H1 (cell line): ENCODE data around the gene PITPNB. TPM values are rescaled to one million over a fixed set of nuclear protein-coding genes. Genes with fewer than 3 reads are reported as not detected.

Experiments used
- CTCF ChIA-PET: fragments of 300-600 bp; sonication (Branson Sonifier 250); formaldehyde crosslinking; loops from one replicate; lab custom pipeline; 2021; ENCODE audit not compliant: partially characterized antibody; lab: Charles Lee
- POLR2A ChIA-PET: fragments of 300-600 bp; sonication (Branson Sonifier 250); formaldehyde crosslinking; loops from one replicate; lab custom pipeline; 2021; ENCODE audit warnings: inconsistent platforms; ENCODE audit not compliant: partially characterized antibody; lab: Charles Lee
- DNase-seq, 2 experiments: peaks; one replicate each; pipeline versions ENCODE4 v3.0.0 to v3.0.0-alpha.2; 2010 to 2022; ENCODE audit warnings: low spot score in 2 of 2, low read depth in 1 of 2, mixed read lengths in 1 of 2
- FAIRE-seq: peaks from 2 replicates; lab custom pipeline; 2011; peaks lifted over from hg19 to GRCh38; lab: Jason Lieb, UNC
- H2AFZ ChIP-seq: 2 replicates; pipeline ENCODE4 v1.8.1; 2012; ENCODE audit warnings: low read length, inconsistent platforms
- H2AK5ac ChIP-seq: 2 replicates; pipeline ENCODE4 v1.6.1; 2013; ENCODE audit warnings: low read depth, low read length
- H2BK120ac ChIP-seq: replicated peaks from 2 replicates; pipeline ENCODE3; 2013; ENCODE audit warnings: low read depth, low read length, inconsistent platforms
- H2BK12ac ChIP-seq: 2 replicates; pipeline ENCODE4 v1.6.1; 2013; ENCODE audit warnings: low read depth, low read length
- H2BK15ac ChIP-seq: 2 replicates; pipeline ENCODE4 v1.6.1; 2013; ENCODE audit warnings: low read length
- H2BK20ac ChIP-seq: 2 replicates; pipeline ENCODE4 v1.6.1; 2013; ENCODE audit warnings: low read length
- H2BK5ac ChIP-seq: 2 replicates; pipeline ENCODE4 v1.6.1; 2013; ENCODE audit warnings: low read depth, low read length
- H3K14ac ChIP-seq: 2 replicates; pipeline ENCODE4 v1.6.1; 2013; ENCODE audit warnings: inconsistent platforms; ENCODE audit not compliant: insufficient read length
- H3K18ac ChIP-seq: 2 replicates; pipeline ENCODE4 v1.6.1; 2013; ENCODE audit warnings: low read length; ENCODE audit errors: extremely low read depth
- H3K23ac ChIP-seq: 2 replicates; pipeline ENCODE4 v1.6.1; 2013; ENCODE audit warnings: inconsistent platforms; ENCODE audit not compliant: insufficient read length
- H3K23me2 ChIP-seq: 2 replicates; pipeline ENCODE4 v1.6.1; 2013; ENCODE audit warnings: low read depth, low read length
- H3K27ac ChIP-seq: 2 replicates; pipeline ENCODE4 v1.6.1; 2011; ENCODE audit warnings: low read depth, low read length, inconsistent platforms
- H3K27me3 ChIP-seq, 4 experiments: replicated peaks in 1 of 4; 1 replicate in 1 of 4; 2 replicates in 3 of 4; pipeline versions ENCODE4 v1.6.1 to v1.8.1; 2011 to 2013; ENCODE audit warnings: low read length in 3 of 4, mild to moderate bottlenecking in 3 of 4, inconsistent platforms in 2 of 4, mixed read lengths in 2 of 4, moderate library complexity in 1 of 4; ENCODE audit not compliant: control insufficient read depth in 3 of 4, insufficient read depth in 3 of 4; ENCODE audit errors: extremely low read depth in 1 of 4
- H3K36me3 ChIP-seq, 4 experiments: 2 replicates each; pipeline versions ENCODE4 v1.6.1 to v1.8.1; 2011 to 2013; ENCODE audit warnings: mild to moderate bottlenecking in 4 of 4, low read length in 3 of 4, moderate library complexity in 2 of 4, control low read depth in 1 of 4, inconsistent platforms in 1 of 4; ENCODE audit not compliant: insufficient read depth in 4 of 4, control insufficient read depth in 2 of 4
- H3K4ac ChIP-seq: replicated peaks from 2 replicates; pipeline ENCODE3; 2013; ENCODE audit warnings: low read length, low read depth, mixed read lengths, inconsistent platforms; ENCODE audit not compliant: insufficient read length
- H3K4me1 ChIP-seq, 4 experiments: replicated peaks in 1 of 4; 1 replicate in 1 of 4; 2 replicates in 3 of 4; pipeline versions ENCODE4 v1.6.1 to v1.8.1; 2011 to 2013; ENCODE audit warnings: low read length in 3 of 4, inconsistent platforms in 2 of 4, mixed read lengths in 1 of 4; ENCODE audit not compliant: insufficient read depth in 4 of 4, control insufficient read depth in 3 of 4
- H3K4me2 ChIP-seq, 2 experiments: 2 replicates each; pipeline versions ENCODE4 v1.6.1 to v1.8.1; 2011 to 2013; ENCODE audit warnings: low read depth in 2 of 2, low read length in 2 of 2, control low read depth in 1 of 2, inconsistent platforms in 1 of 2, mild to moderate bottlenecking in 1 of 2; ENCODE audit not compliant: insufficient read depth in 1 of 2
- H3K4me3 ChIP-seq, 4 experiments: fragments of 200-600, 300-600 bp in 1 of 4; sonication (generic), shearing (Covaris generic), sonication (Bioruptor Twin) in 1 of 4; 2 replicates each; pipeline versions ENCODE4 v1.5.1 to v1.8.1; 2011 to 2016; ENCODE audit warnings: low read length in 4 of 4, low read depth in 3 of 4, control low read depth in 2 of 4, inconsistent platforms in 2 of 4, mild to moderate bottlenecking in 2 of 4, mixed read lengths in 1 of 4, moderate library complexity in 1 of 4; ENCODE audit not compliant: insufficient read depth in 2 of 4; ENCODE audit errors: extremely low read depth in 1 of 4
- H3K56ac ChIP-seq: replicated peaks from 2 replicates; pipeline ENCODE3; 2013; ENCODE audit warnings: low read depth, mild to moderate bottlenecking, mixed read lengths, low read length, inconsistent platforms; ENCODE audit not compliant: insufficient read length
- H3K79me1 ChIP-seq: 2 replicates; pipeline ENCODE4 v1.6.1; 2013; ENCODE audit warnings: low read depth, low read length, control low read depth
- H3K79me2 ChIP-seq, 2 experiments: 2 replicates each; pipeline versions ENCODE4 v1.6.1 to v1.8.1; 2012 to 2013; ENCODE audit warnings: low read length in 2 of 2, mild to moderate bottlenecking in 2 of 2, inconsistent platforms in 1 of 2; ENCODE audit not compliant: insufficient read depth in 2 of 2, control insufficient read depth in 1 of 2
- H3K9ac ChIP-seq, 4 experiments: replicated peaks in 1 of 4; 1 replicate in 1 of 4; 2 replicates in 3 of 4; pipeline versions ENCODE4 v1.6.1 to v1.8.1; 2011 to 2013; ENCODE audit warnings: low read depth in 3 of 4, low read length in 3 of 4, control low read depth in 2 of 4, mild to moderate bottlenecking in 2 of 4, moderate library complexity in 2 of 4, inconsistent platforms in 1 of 4; ENCODE audit errors: extremely low read depth in 1 of 4
- H3K9me3 ChIP-seq, 2 experiments: 2 replicates each; pipeline versions ENCODE4 v1.6.1 to v1.8.1; 2012 to 2013; ENCODE audit warnings: mild to moderate bottlenecking in 2 of 2, moderate library complexity in 2 of 2, control low read depth in 1 of 2, inconsistent platforms in 1 of 2, low read depth in 1 of 2, low read length in 1 of 2, mixed read lengths in 1 of 2; ENCODE audit not compliant: insufficient read depth in 2 of 2
- H4K20me1 ChIP-seq, 2 experiments: replicated peaks in 1 of 2; 2 replicates each; pipeline versions ENCODE3 to v1.8.1; 2011 to 2013; ENCODE audit warnings: inconsistent platforms in 2 of 2, low read length in 2 of 2, mild to moderate bottlenecking in 1 of 2; ENCODE audit not compliant: insufficient read depth in 2 of 2, control insufficient read depth in 1 of 2
- H4K5ac ChIP-seq: 2 replicates; pipeline ENCODE4 v1.6.1; 2013; ENCODE audit warnings: low read length, low read depth, mixed read lengths, inconsistent platforms; ENCODE audit not compliant: insufficient read length
- H4K8ac ChIP-seq: 2 replicates; pipeline ENCODE4 v1.8.0; 2013; ENCODE audit warnings: mild to moderate bottlenecking, moderate library complexity, low read length, inconsistent platforms; ENCODE audit not compliant: insufficient read depth; ENCODE audit errors: extremely low read depth
- H4K91ac ChIP-seq: replicated peaks from 2 replicates; pipeline ENCODE3; 2013; ENCODE audit warnings: low read length, mixed read lengths, inconsistent platforms; ENCODE audit not compliant: insufficient read length
- BACH1 ChIP-seq: IDR thresholded peaks from 2 replicates; pipeline ENCODE4 v1.6.1; 2012; ENCODE audit warnings: low read length, improper control_type of control experiment
- CHD2 ChIP-seq: IDR thresholded peaks from 2 replicates; pipeline ENCODE4 v1.6.1; 2012; ENCODE audit warnings: low read length, improper control_type of control experiment
- JUND ChIP-seq: IDR thresholded peaks from 2 replicates; pipeline ENCODE4 v1.6.1; 2011; ENCODE audit warnings: mild to moderate bottlenecking, improper control_type of control experiment, low read length
- POLR2AphosphoS5 ChIP-seq: IDR thresholded peaks from 2 replicates; pipeline ENCODE4 v1.6.1; 2011; ENCODE audit warnings: low read depth, low read length
- RBBP5 ChIP-seq: IDR thresholded peaks from 2 replicates; pipeline ENCODE4 v1.7.1; 2012; ENCODE audit warnings: low read depth, mild to moderate bottlenecking, inconsistent platforms, low read length, moderate library complexity, borderline replicate concordance
- RFX5 ChIP-seq: IDR thresholded peaks from 2 replicates; pipeline ENCODE4 v1.6.1; 2011; ENCODE audit warnings: low read depth, low read length, improper control_type of control experiment, borderline replicate concordance
- SRF ChIP-seq: IDR thresholded peaks from 2 replicates; pipeline ENCODE4 v1.6.1; 2011; ENCODE audit warnings: mild to moderate bottlenecking, low read depth, low read length, moderate library complexity
- WGBS, 2 experiments: shearing (Covaris generic) in 1 of 2; methylation state at CpG; one replicate each; pipeline versions ENCODE4 v1.1.6 to v1.1.7; 2013 to 2015; ENCODE audit warnings: low lambda C conversion rate in 2 of 2, mixed read lengths in 2 of 2, inconsistent platforms in 1 of 2, low coverage in 1 of 2, missing lambda C conversion rate in 1 of 2; ENCODE audit not compliant: insufficient replicate concordance in 2 of 2, insufficient coverage in 1 of 2, insufficient read length in 1 of 2; ENCODE audit errors: extremely low coverage in 1 of 2, missing lambda C conversion rate in 1 of 2; 5-methylcytosine and 5-hydroxymethylcytosine counted together
- polyA plus RNA-seq, 7 experiments: library from polyadenylated mRNA; depleted of rRNA in 3 of 7; stranded (reverse) in 5 of 7; unstranded in 2 of 7; fragments of >200 nt in 5 of 7; fragments of 200-250 nt in 2 of 7; gene quantifications; 1 replicate in 5 of 7; 2 replicates in 1 of 7; 4 replicates in 1 of 7; pipeline versions ENCODE4 v1.2.1 to v1.2.3, GENCODE V29; 2011 to 2013; ENCODE audit warnings: missing spikeins in 2 of 7, mixed read lengths in 2 of 7
- total RNA-seq: library from RNA; stranded (reverse); fragmentation: NEBNext Ultra II Directional; extraction: Animal tissue kit (Norgen Biotek cat#: 25700); gene quantifications from 2 replicates; pipeline ENCODE4 v1.2.1, GENCODE V29; 2021

The PITPNB gene
- total and polyA plus RNA-seq, 2 of the 8 experiments (the other 6 are each of a cell fraction or from before 2014, with no cell fraction given) = 24.6 to 89.3 TPM

DNA sequence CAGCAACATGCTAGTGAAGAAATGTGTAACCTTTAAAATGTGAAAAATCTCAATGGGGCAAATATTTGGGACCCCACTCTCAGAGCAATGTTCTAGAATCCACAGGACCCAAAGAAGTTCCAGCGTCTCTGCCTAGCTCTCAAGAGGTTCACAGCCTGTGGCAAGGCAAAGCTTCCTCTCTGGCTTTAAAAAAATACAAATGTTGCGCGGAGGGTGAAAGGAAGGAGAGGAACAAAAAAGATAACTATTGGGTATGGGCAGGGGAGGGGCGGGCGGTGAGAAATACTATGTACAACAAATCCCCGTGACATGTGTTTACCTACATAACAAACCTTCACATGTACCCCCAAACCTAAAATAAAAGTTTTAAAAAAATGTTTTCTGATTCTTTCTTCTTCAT, 53.6 kb downstream of the PITPNB start:
- no peak overlapping the region for H3K27ac ChIP-seq
- CTCF ChIA-PET = interaction anchor here (0.6 to 1.5 kb wide), 2 partner anchors 18 to 48 kb away, joined by 3 read pairs; no protein-coding TSS in a partner anchor
- no peak for TF ChIP-seq CHD2
- no peak for TF ChIP-seq RBBP5
- TF ChIP-seq JUND = no peak
- TF ChIP-seq RFX5 = no peak
- no peak for TF ChIP-seq SRF
- no peak for TF ChIP-seq BACH1
- no peak for TF ChIP-seq POLR2AphosphoS5

More for the DNA sequence above, 53.6 kb downstream of the PITPNB start:
- no peak overlapping the region for H4K8ac ChIP-seq
- no peaks in the 10 kb centered on the region for H3K9me3 ChIP-seq
- no peak overlapping the region for H3K9ac ChIP-seq
- no peak overlapping the region for H3K18ac ChIP-seq
- no peaks in the 10 kb centered on the region for H3K23me2 ChIP-seq
- no peaks in the 10 kb centered on the region for H3K79me1 ChIP-seq
- no peak overlapping the region for H3K23ac ChIP-seq
- no peak overlapping the region for H3K4me3 ChIP-seq
- no peak overlapping the region for H4K5ac ChIP-seq
- no peak overlapping the region for H2AK5ac ChIP-seq
- H3K27me3 ChIP-seq = no peaks in the 10 kb centered on the region
- no peak overlapping the region for H3K14ac ChIP-seq
- H3K79me2 ChIP-seq = no peaks in the 10 kb centered on the region
- H4K91ac ChIP-seq = no peak overlapping the region
- no peaks in the 10 kb centered on the region for H4K20me1 ChIP-seq
- no peak overlapping the region for H2BK15ac ChIP-seq
- FAIRE-seq (no peak), DNase-seq (no peak)
- H3K56ac ChIP-seq = no peak overlapping the region
- H3K4me1 ChIP-seq = no peaks in the 10 kb centered on the region; a peak in 3 of 7 replicates
- no peak overlapping the region for H2BK20ac ChIP-seq
- WGBS, 2 experiments = 88% methylated on average over 6 of the region's 6 CpGs; no CpG with 5 or more reads in 1 of the 2 experiments
- no peak overlapping the region for H2BK120ac ChIP-seq
- peaks cover 2 to 14% (median 6%) of the 10 kb centered on the region in 4 experiments; a peak in 5 of 8 replicates for H3K36me3 ChIP-seq
- H2BK5ac ChIP-seq = no peak overlapping the region
- no peak overlapping the region for H2AFZ ChIP-seq
- POLR2A ChIA-PET = interaction anchor here (0.9 kb wide), 1 partner anchor 10 kb away, joined by 3 read pairs; no protein-coding TSS in a partner anchor
- no peak overlapping the region for H3K4ac ChIP-seq
- no peak overlapping the region for H2BK12ac ChIP-seq
- no peak overlapping the region for H3K4me2 ChIP-seq
